Measurements from ENCODE around the gene FAU. TPM values are rescaled to one million over a fixed set of nuclear protein-coding genes. Genes with fewer than 3 reads are reported as not detected.

Gene FAU
- total and polyA plus RNA-seq, 10 of the 15 experiments (the other 5 are each of a cell fraction or from before 2014, with no cell fraction given), result 332 to 1,347 (median 990) TPM

GRCh38 chr11:65121865-65122696, at the start of gene FAU, which contains the start of gene MRPL49 (continued):
- TF ChIP-seq RELA (IDR thresholded peaks at IDR 0.05; ENCODE audit: borderline replicate concordance, partially characterized antibody) (peak; percentile 39), YBX1 (IDR thresholded peaks at IDR 0.05) (no peak), MXI1 (IDR thresholded peaks at IDR 0.05; ENCODE audit: low read depth, low read length) (peak; percentile 71; the same call in 1 of the 2 replicates), CUX1 (IDR thresholded peaks at IDR 0.05; ENCODE audit: insufficient replicate concordance, low read depth, low read length) (no peak), ZNF687 (IDR thresholded peaks at IDR 0.05) (peak; percentile 22; the same call in 1 of the 2 replicates), CEBPZ (IDR thresholded peaks at IDR 0.05; ENCODE audit: low read depth, low read length) (no peak), ZNF384 (IDR thresholded peaks at IDR 0.05; ENCODE audit: borderline replicate concordance, low read depth, low read length) (no peak), ZNF217 (IDR thresholded peaks at IDR 0.05) (no peak), RCOR1 (conservative IDR thresholded peaks at IDR 0.05; ENCODE audit: low read depth, low read length) (0 out of 2 replicates have a peak, but pooled peaks have one; percentile 31), CBX3 (IDR thresholded peaks at IDR 0.05; ENCODE audit: borderline replicate concordance, low read depth) (no peak), POLR2AphosphoS2 (IDR thresholded peaks at IDR 0.05; ENCODE audit: low read depth, low read length) (0 out of 2 replicates have a peak, but pooled peaks have one; percentile 78), CTCF (IDR thresholded peaks at IDR 0.05 in 2 of 3, conservative IDR thresholded peaks at IDR 0.05 in 1 of 3; ENCODE audit: control insufficient read depth in 2 of 3, extremely low read depth in 1 of 3, insufficient read depth in 1 of 3, low read depth in 3 of 3, low read length in 3 of 3) (no peak), PAX8 (IDR thresholded peaks at IDR 0.05) (no peak)

All from GM12878 (cell line).